Suprapubic skin (tissue), 4 donors: ENCODE results near the gene CLSTN1. TPM values are rescaled to one million over a fixed set of nuclear protein-coding genes. Genes with fewer than 3 reads are reported as not detected.

Experiments
- DNase-seq, 2 donors: peaks; one replicate each; pipeline ENCODE4 v3.0.0-alpha.2; 2019; ENCODE audit warnings: low spot score in 2 of 2
- H3K27ac ChIP-seq: fragments of 200-600 bp; sonication (generic); one replicate; pipeline ENCODE4 v1.5.1; 2019
- H3K27me3 ChIP-seq: fragments of 200-600 bp; sonication (generic); one replicate; pipeline ENCODE4 v1.5.1; 2019
- H3K36me3 ChIP-seq: fragments of 200-600 bp; sonication (generic); one replicate; pipeline ENCODE4 v1.5.1; 2019
- H3K4me1 ChIP-seq: fragments of 200-600 bp; sonication (generic); one replicate; pipeline ENCODE4 v1.5.1; 2019
- H3K4me3 ChIP-seq: fragments of 200-600 bp; sonication (generic); one replicate; pipeline ENCODE4 v1.5.1; 2019; ENCODE audit warnings: mild to moderate bottlenecking
- H3K9me3 ChIP-seq: fragments of 200-600 bp; sonication (generic); one replicate; pipeline ENCODE4 v1.5.1; 2019
- EP300 ChIP-seq: sonication (generic); formaldehyde crosslinking; IDR thresholded peaks from one replicate; pipeline ENCODE4 v1.6.1; 2017; ENCODE audit warnings: antibody characterized with exemption
- POLR2A ChIP-seq, 2 donors: fragments of 450-650 bp; IDR thresholded peaks; one replicate each; pipeline ENCODE4 v1.6.1; 2017; ENCODE audit warnings: antibody characterized with exemption in 2 of 2, mild to moderate bottlenecking in 2 of 2, moderate library complexity in 2 of 2
- POLR2AphosphoS5 ChIP-seq, 3 donors: sonication (generic); formaldehyde crosslinking; IDR thresholded peaks; one replicate each; pipeline ENCODE4 v1.6.1; 2017; ENCODE audit warnings: antibody characterized with exemption in 3 of 3
- WGBS: methylation state at CpG from one replicate; pipeline ENCODE4 v1.1.5; 2018; 5-methylcytosine and 5-hydroxymethylcytosine counted together
- total RNA-seq, 4 donors: library from RNA; depleted of rRNA; stranded (reverse); fragments of >200 nt; gene quantifications; one replicate each; pipeline ENCODE4 v1.1.0, GENCODE V29; 2016
- TF ChIP-seq, protein P1 (sequence below), 2 donors: fragments of 200-600 bp in 1 of 2; fragments of 450-650 bp in 1 of 2; sonication (generic) in 1 of 2; IDR thresholded peaks; one replicate each; pipeline ENCODE4 v1.5.1; 2016 to 2019; ENCODE audit warnings: antibody characterized with exemption in 2 of 2, mild to moderate bottlenecking in 1 of 2, moderate library complexity in 1 of 2

Gene CLSTN1
- total RNA-seq, 4 donors from 2014 or later, result 118 to 202 (median 165) TPM

DNA sequence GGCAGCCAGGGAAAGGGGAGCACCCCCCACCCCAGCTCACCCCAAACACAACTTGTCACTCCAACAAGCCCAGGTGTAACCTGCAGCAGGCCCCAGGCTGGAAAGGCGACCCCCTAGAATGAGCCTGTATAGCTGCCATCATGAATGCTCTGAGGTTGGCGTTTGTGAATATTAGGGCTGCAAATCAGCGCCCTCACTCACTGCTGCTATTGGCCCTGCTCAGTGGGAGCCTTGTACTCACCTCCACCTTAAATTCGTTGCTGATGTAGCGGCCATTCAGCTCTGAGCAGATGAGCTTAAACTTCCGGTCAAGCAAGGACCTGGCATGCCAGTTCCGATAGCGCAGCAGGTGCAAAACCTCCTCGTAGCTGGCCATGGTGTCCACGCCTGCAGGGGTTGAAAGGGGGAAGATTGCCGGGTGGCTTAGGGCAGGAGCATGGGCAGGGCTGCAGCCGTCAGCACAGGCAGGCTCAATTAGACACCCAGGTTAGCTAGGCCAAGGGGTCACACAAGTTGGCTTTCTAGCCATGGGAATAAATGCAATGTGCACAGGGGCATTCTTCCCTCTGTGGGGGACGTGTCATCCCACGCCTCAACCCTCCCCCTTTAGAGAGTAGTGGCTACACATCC is 90.5 kb downstream of the CLSTN1 start:
- Histone ChIP-seq H3K36me3 (peaks cover 98% of the 10 kb centered on the region), H3K9me3 (no peaks in the 10 kb centered on the region), H3K27me3 (no peaks in the 10 kb centered on the region), H3K27ac (no peak overlapping the region), H3K4me1 (no peaks in the 10 kb centered on the region), H3K4me3 (no peak overlapping the region)
- no peak for DNase-seq
- WGBS, result 97% methylated on average over 11 of the region's 14 CpGs
- TF ChIP-seq EP300, result no peak
- TF ChIP-seq POLR2AphosphoS5 (IDR thresholded peaks at IDR 0.05), result no peak
- TF ChIP-seq, protein P1, sequence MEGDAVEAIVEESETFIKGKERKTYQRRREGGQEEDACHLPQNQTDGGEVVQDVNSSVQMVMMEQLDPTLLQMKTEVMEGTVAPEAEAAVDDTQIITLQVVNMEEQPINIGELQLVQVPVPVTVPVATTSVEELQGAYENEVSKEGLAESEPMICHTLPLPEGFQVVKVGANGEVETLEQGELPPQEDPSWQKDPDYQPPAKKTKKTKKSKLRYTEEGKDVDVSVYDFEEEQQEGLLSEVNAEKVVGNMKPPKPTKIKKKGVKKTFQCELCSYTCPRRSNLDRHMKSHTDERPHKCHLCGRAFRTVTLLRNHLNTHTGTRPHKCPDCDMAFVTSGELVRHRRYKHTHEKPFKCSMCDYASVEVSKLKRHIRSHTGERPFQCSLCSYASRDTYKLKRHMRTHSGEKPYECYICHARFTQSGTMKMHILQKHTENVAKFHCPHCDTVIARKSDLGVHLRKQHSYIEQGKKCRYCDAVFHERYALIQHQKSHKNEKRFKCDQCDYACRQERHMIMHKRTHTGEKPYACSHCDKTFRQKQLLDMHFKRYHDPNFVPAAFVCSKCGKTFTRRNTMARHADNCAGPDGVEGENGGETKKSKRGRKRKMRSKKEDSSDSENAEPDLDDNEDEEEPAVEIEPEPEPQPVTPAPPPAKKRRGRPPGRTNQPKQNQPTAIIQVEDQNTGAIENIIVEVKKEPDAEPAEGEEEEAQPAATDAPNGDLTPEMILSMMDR (IDR thresholded peaks at IDR 0.05), result no peak
- TF ChIP-seq POLR2A (IDR thresholded peaks at IDR 0.05), result no peak

DNA sequence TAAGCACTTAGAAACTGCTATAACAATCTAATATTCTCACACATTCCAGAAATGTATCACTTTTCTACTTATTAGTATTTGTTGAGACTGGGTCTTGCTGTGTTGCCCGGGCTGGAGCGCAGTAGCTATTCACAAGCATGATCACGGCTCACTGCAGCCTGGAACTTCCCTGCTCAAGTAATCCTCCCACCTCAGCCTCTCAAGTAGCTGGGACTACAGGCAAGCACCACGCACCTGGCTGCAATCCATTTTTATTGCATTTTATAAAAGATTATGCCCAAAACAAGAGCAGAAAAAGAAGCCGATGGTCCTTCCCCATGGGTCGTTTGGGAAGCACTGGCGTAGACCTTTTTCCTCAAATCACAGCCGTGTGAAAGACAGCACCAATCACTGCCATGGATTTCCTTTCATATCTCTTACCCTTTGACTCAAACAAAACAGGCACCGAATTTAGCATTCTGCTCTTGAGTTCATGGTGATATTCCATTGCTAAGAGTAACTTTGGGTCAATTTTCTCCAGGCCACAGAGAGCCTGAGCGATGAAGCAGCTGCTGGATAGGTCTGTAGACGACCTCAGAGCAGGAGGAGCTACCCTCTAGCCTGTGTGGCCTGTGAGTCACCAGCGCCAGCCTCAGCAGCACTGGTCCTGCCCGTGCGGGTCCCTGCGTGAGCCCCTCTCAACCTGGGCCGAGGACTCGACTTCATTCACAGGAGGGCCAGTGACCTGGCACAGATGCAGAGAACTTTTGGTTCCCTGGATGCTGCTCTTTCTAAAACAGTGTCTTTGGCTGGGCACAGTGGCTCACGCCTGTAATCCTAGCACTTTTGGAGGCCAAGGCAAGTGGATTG is 91.4 kb downstream of the CLSTN1 start:
- Histone ChIP-seq H3K4me3 (no peak overlapping the region), H3K36me3 (peaks cover 98% of the 10 kb centered on the region), H3K9me3 (no peaks in the 10 kb centered on the region), H3K27ac (no peak overlapping the region), H3K4me1 (no peaks in the 10 kb centered on the region), H3K27me3 (no peaks in the 10 kb centered on the region)
- TF ChIP-seq, protein P1 (IDR thresholded peaks at IDR 0.05), result no peak
- no peak for TF ChIP-seq POLR2A (IDR thresholded peaks at IDR 0.05)
- no peak for TF ChIP-seq POLR2AphosphoS5 (IDR thresholded peaks at IDR 0.05)
- no peak for TF ChIP-seq EP300
- WGBS, result 87% methylated on average over 18 of the region's 18 CpGs
- DNase-seq, result no peak

DNA sequence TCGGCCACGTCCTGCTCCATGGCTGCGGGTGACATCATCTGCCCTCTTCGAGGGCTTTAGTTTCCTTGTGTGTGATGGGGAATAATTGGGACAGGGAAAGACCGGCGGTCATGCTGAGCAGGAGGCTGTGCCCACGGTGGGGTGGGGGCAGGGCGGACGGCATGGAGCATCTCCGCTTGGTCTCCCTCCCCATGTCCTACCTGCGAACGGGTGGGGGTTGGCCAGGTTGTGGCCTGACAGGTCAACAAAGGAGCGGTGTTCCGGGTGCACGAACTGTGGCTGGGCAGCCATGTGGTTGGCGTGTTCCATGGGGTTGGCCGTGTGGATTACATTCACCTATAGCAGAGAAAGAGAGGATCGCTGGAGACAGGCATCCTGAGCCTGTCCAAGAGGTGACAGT is 92.2 kb downstream of the CLSTN1 start:
- Histone ChIP-seq H3K36me3 (peaks cover 99% of the 10 kb centered on the region), H3K9me3 (no peaks in the 10 kb centered on the region), H3K4me3 (no peak overlapping the region), H3K4me1 (no peaks in the 10 kb centered on the region), H3K27ac (no peak overlapping the region), H3K27me3 (no peaks in the 10 kb centered on the region)
- no peak for DNase-seq
- WGBS, result 95% methylated on average over 17 of the region's 18 CpGs
- TF ChIP-seq POLR2AphosphoS5 (IDR thresholded peaks at IDR 0.05) (no peak), POLR2A (IDR thresholded peaks at IDR 0.05) (no peak), EP300 (no peak)
- TF ChIP-seq, protein P1 (IDR thresholded peaks at IDR 0.05), result no peak

DNA sequence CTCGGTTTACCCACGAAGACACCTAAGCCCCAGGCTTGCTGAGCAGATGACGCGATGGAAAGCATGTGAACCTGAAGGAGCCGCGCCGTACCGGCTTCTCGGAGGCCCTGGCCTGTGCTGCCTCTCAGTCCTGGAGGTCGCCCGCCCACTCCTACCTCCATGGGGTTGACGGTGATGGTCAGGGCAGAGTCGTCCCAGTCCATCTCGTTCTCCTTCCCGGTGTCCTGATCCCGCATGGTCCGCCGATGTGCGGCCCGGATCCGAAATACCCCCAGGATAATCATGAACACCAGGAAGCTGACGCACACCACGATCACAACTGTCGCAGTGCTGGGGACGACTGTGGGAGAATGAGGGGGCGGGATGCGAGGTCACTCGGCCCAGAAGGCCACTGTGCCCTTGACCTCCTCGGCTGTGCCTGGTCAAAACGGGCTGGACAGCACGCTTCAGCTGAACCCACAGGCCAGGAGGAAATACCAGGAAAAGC is 92.7 kb downstream of the CLSTN1 start:
- H3K36me3 ChIP-seq, result peaks cover 94% of the 10 kb centered on the region
- H3K4me1 ChIP-seq, result no peaks in the 10 kb centered on the region
- TF ChIP-seq, protein P1 (IDR thresholded peaks at IDR 0.05), result no peak
- TF ChIP-seq EP300, result no peak
- no peak for TF ChIP-seq POLR2A (IDR thresholded peaks at IDR 0.05)
- TF ChIP-seq POLR2AphosphoS5 (IDR thresholded peaks at IDR 0.05), result no peak
- H3K27me3 ChIP-seq, result no peaks in the 10 kb centered on the region
- H3K27ac ChIP-seq, result no peak overlapping the region
- WGBS, result 98% methylated on average over 19 of the region's 31 CpGs
- no peaks in the 10 kb centered on the region for H3K9me3 ChIP-seq
- no peak overlapping the region for H3K4me3 ChIP-seq
- DNase-seq, result no peak
